Measurements from ENCODE around the gene HORMAD2.

HORMAD2 gene

GRCh38 chr22:30079952-30080533, at the start of gene HORMAD2:
TSS of gene HORMAD2 (plus strand) at chr22:30080464. CDS start at chr22:30093953, 13,489 bp downstream.
- DNase-seq: no peak

- DNase-seq: no peak
Measured at GRCh38 chr22:30031328-30031727, 48.9 kb upstream of the HORMAD2 start.

GRCh38 chr22:30031764-30032455, 48.4 kb upstream of the HORMAD2 start:
- DNase-seq: no peak

GRCh38 chr22:30033137-30033536, 47.1 kb upstream of the HORMAD2 start:
- DNase-seq: no peak

- no peak for DNase-seq
Measured at GRCh38 chr22:30033901-30034300, 46.4 kb upstream of the HORMAD2 start.

- no peak for DNase-seq
Measured at GRCh38 chr22:30036656-30037055, 43.6 kb upstream of the HORMAD2 start.

DNA sequence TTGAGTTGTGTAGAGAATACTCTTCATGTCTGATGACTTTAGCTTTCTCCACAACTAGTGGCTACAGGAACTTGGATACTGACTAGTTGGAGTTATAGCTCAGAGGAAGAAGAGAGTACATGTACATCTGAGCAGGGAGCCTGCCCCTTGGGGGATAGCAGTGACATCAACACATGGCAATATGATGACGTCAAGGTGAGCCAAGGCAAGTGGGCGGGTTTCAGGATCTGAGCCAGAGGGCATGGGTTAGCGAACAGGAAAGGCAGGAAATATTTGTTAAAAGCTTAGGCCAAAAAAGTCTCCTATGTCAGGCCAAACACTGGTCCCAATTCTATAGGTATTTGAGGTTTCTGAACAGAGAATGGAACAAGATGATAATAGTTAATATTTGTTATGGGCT, 42.0 kb upstream of the HORMAD2 start:
- no peak for DNase-seq

- DNase-seq: no peak
Measured at GRCh38 chr22:30040499-30041260, 39.6 kb upstream of the HORMAD2 start.

GRCh38 chr22:30041475-30041874, 38.8 kb upstream of the HORMAD2 start:
- DNase-seq: no peak

- no peak for DNase-seq
Measured at GRCh38 chr22:30041881-30042280, 38.4 kb upstream of the HORMAD2 start.

DNA sequence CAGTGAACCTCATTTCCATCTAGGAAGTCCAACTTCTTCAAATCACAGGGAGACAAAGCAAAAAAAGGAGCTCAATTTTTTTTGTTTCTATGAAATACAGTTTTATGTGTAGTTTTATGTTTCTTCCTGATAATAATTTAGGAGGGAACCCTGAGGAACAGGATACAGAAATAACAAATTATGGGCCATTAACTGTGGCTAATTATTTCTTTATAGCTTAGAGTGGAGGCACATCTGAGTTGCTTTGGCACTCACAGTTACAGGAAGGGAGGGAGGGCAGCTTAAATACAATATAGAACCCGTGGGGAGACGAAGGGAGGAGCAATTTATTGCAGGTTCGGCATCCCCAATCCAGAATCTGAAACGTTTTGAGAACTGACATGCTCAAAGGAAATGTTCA, 37.1 kb upstream of the HORMAD2 start:
- DNase-seq: no peak

- DNase-seq: no peak
Measured at GRCh38 chr22:30044369-30044768, 35.9 kb upstream of the HORMAD2 start.

GRCh38 chr22:30044881-30045493, 35.3 kb upstream of the HORMAD2 start:
- no peak for DNase-seq

DNA sequence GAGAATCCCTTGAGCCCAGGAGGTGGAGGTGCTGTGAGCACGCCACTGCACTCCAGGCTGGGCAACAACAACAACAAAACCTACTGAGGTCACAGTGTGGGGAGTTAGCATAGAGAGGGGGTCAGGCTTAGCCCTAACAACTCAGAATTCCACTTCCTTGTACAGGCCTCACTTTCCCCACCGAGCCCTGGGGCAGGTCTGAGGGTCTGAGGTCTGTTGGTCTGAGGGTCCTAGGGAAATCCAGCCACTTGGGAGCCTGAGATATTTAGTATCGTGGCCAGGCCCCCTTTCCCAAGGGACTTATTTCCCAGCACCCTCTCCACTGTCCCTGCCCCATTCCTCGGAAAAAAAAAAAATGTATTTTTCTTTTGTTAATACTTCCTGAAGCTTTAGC, 34.8 kb upstream of the HORMAD2 start:
- no peak for DNase-seq

GRCh38 chr22:30045901-30046715, 34.2 kb upstream of the HORMAD2 start:
- no peak for DNase-seq

GRCh38 chr22:30046716-30047363, 33.4 kb upstream of the HORMAD2 start:
- DNase-seq: no peak

- DNase-seq: no peak
Measured at GRCh38 chr22:30047364-30047738, 32.9 kb upstream of the HORMAD2 start.

DNA sequence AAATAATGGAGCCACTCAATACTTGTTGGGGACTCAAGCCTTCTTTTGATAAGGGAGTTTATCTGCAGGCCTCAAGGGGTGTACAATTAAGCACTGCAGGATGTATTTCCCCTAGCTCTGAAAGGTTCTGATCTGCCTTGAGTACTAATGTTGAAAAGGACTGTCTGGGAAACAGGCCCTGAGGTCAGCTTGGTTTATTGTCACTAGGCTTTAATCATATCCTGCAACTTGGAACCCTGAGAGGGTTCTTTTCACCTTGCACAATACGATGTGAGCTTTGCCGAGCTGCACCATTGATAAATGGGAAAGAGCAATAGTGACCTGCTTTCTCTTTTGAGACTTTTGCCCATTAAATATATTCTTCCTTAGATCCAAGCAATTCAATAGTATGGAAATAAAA, 31.6 kb upstream of the HORMAD2 start:
- no peak for DNase-seq

DNA sequence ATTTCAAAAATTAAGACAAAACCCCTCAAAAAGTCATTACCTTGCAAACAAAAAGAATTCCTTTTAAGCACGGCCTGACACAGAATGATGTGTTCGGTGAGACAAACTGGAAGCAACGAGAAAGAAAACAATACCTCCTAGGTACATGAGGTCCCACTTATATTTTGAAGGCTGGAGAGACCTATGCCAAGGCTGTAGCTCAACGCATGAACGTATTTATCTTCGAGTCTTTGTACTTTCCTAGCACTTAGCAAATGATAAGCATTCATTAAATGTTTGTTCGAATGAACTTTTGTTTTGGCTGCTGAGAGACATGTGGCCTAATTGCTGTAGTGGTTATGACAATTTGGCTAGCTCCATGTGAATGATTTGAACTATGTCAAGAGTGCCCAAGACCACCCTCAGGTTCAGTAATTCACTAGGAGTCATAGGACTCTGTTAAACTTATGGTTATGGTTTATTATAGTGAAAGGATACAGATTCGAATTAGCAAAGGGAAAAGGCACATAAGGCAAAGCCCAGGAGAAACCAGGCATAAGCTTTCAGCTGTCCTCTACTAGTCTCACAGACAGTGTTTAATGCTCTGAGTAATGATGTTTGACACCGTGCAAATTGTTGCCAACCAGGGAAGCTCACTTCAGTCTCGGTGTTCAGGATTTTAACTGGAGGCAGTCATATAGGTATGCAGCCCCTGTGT, 26.0 kb upstream of the HORMAD2 start:
- DNase-seq: no peak

DNA sequence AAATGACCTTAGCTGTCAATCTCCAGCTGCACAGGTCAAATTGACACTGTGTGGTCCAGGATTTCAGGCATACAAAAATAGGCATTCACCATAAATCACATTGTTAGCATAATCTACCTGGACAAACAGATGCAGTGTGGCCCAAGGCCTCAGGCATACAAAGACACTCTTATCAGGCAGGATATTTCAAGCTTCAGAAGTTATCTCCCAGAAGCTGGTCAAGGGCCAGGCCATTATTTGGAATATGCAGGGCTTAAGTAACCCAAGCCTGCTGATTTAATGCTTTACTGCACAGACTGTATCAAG, 25.5 kb upstream of the HORMAD2 start:
- DNase-seq: no peak

DNA sequence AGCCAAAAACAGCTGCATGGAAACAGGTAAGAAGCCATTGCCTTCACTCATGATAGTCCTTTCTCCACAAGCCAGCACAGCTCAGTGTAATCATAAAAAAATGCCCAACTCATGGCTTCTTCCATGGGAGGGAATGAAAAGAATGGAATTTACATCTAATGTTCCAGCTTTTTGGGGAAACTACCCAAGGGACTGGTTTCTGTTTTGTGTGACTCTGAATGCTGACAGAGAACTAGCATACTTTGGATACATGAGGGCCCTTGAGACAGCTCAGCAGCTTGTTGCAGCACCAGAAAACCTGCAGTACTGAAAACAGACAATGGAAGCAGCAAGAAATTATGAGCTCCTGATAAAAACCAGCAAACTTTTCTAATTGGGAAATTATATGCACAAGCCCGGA, 24.2 kb upstream of the HORMAD2 start:
- DNase-seq: no peak

DNA sequence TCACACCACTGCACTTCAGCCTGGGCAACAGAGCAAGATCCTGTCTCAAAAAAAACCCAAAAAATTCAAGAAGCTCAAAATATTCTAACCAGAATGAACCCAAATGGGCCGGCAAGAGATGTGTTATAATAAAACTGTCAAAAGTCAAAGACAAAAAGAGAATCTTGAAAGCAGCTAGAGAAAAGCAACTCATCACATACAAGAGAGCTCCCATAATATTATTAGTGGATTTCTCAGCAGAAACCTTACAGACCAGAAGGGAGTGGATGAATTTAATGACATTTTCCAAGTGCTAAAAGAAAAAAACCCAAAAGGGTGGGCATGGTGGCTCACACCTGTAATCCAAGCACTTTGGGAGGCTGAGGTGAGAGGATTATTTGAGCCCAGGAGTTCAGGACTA, 22.9 kb upstream of the HORMAD2 start:
- no peak for DNase-seq
